Loucy (cell line): ENCODE data around the gene SCAP.
A peak's percentile ranks its signal among the peaks of the same experiment; 100 is the strongest.

Source experiments
- H2AFZ ChIP-seq: fragments of 200-600 bp; sonication (generic); 2 replicates; pipeline ENCODE4 v1.6.0; 2016; ENCODE audit warnings: antibody characterized with exemption, mild to moderate bottlenecking, low read length, moderate library complexity
- H3F3A ChIP-seq: fragments of 200-600 bp; 2 replicates; pipeline ENCODE4 v1.6.0; 2016; ENCODE audit warnings: antibody characterized with exemption, low read depth, mild to moderate bottlenecking
- H3K27me3 ChIP-seq: fragments of 200-600 bp; sonication (generic); 2 replicates; pipeline ENCODE4 v1.6.1; 2014; ENCODE audit warnings: low read length, mild to moderate bottlenecking; ENCODE audit not compliant: insufficient read depth, poor library complexity, severe bottlenecking
- H3K36me3 ChIP-seq: fragments of 200-600 bp; sonication (generic); 2 replicates; pipeline ENCODE4 v1.6.1; 2016; ENCODE audit warnings: low read length; ENCODE audit not compliant: insufficient read depth
- H3K4me1 ChIP-seq: fragments of 200-600 bp; sonication (generic); 2 replicates; pipeline ENCODE4 v1.5.1; 2014; ENCODE audit warnings: low read length, mild to moderate bottlenecking; ENCODE audit not compliant: insufficient read depth, poor library complexity, severe bottlenecking
- H3K4me2 ChIP-seq: fragments of 200-600 bp; sonication (generic); 2 replicates; pipeline ENCODE4 v1.6.0; 2014; ENCODE audit warnings: antibody characterized with exemption, low read length, low read depth, mild to moderate bottlenecking; ENCODE audit not compliant: poor library complexity, severe bottlenecking
- H3K4me3 ChIP-seq: fragments of 200-600 bp; sonication (generic); 2 replicates; pipeline ENCODE4 v1.5.1; 2014; ENCODE audit warnings: low read length, mild to moderate bottlenecking, mixed read lengths; ENCODE audit not compliant: poor library complexity, severe bottlenecking
- H3K79me2 ChIP-seq: fragments of 200-600 bp; sonication (generic); 2 replicates; pipeline ENCODE4 v1.6.1; 2014; ENCODE audit warnings: low read length; ENCODE audit not compliant: insufficient read depth
- H3K9ac ChIP-seq: fragments of 200-600 bp; sonication (generic); 2 replicates; pipeline ENCODE4 v1.6.0; 2014; ENCODE audit warnings: mild to moderate bottlenecking, low read depth, low read length, moderate library complexity; ENCODE audit not compliant: poor library complexity, severe bottlenecking
- H3K9me2 ChIP-seq: fragments of 200-600 bp; sonication (generic); replicated peaks from 2 replicates; pipeline ENCODE4 v1.6.1; 2016; ENCODE audit warnings: low read depth, low read length, mixed read lengths
- H3K9me3 ChIP-seq: fragments of 200-600 bp; sonication (generic); 2 replicates; pipeline ENCODE4 v1.6.1; 2014; ENCODE audit warnings: mild to moderate bottlenecking, antibody characterized with exemption, low read length, low read depth; ENCODE audit not compliant: insufficient read depth
- H4K20me1 ChIP-seq: fragments of 200-600 bp; sonication (generic); 2 replicates; pipeline ENCODE4 v1.6.0; 2014; ENCODE audit warnings: antibody characterized with exemption, low read length, mild to moderate bottlenecking; ENCODE audit not compliant: insufficient read depth, poor library complexity, severe bottlenecking
- EZH2phosphoT487 ChIP-seq: fragments of 200-600 bp; IDR thresholded peaks from 2 replicates; pipeline ENCODE4 v1.6.1; 2018; ENCODE audit warnings: antibody characterized with exemption, mild to moderate bottlenecking, moderate library complexity, borderline replicate concordance
- TF ChIP-seq, protein P1 (sequence below): fragments of 200-600 bp; sonication (generic); conservative IDR thresholded peaks from 2 replicates; pipeline ENCODE4 v1.5.1; 2014; ENCODE audit warnings: mild to moderate bottlenecking, antibody characterized with exemption, low read length

The SCAP gene

DNA sequence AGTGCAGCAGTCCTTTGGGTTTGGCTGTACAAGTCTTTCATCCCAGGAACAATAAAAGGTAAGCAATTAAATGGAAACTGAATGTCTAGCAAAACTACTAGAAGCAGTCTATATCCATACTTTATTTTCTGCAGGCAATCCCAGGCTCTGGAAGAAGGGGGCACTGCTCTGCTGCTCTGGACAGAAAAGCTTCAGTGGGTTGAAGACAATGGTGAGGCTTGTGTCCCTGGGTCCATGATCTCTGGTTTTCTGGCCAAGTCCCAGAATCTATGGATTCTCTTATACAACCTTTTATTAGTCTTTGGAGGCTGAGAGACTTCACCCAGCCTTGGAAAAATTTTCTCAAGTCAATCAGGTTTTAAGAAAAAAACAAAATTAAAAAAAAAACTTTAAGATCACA lies 35.6 kb downstream of the SCAP start:
- no peaks in the 10 kb centered on the region for H3K9me3 ChIP-seq
- no peaks in the 10 kb centered on the region for H3K9me2 ChIP-seq
- H3K4me1 ChIP-seq, result no peaks in the 10 kb centered on the region
- H3K36me3 ChIP-seq, result peaks cover 49% of the 10 kb centered on the region; the same call in 1 of the 2 replicates
- H3K9ac ChIP-seq, result no peak overlapping the region
- no peak overlapping the region for H3K4me3 ChIP-seq
- H4K20me1 ChIP-seq, result no peaks in the 10 kb centered on the region
- H3K27me3 ChIP-seq, result no peaks in the 10 kb centered on the region
- peaks cover 19% of the 10 kb centered on the region; the same call in 1 of the 2 replicates for H3K79me2 ChIP-seq
- TF ChIP-seq, protein P1, sequence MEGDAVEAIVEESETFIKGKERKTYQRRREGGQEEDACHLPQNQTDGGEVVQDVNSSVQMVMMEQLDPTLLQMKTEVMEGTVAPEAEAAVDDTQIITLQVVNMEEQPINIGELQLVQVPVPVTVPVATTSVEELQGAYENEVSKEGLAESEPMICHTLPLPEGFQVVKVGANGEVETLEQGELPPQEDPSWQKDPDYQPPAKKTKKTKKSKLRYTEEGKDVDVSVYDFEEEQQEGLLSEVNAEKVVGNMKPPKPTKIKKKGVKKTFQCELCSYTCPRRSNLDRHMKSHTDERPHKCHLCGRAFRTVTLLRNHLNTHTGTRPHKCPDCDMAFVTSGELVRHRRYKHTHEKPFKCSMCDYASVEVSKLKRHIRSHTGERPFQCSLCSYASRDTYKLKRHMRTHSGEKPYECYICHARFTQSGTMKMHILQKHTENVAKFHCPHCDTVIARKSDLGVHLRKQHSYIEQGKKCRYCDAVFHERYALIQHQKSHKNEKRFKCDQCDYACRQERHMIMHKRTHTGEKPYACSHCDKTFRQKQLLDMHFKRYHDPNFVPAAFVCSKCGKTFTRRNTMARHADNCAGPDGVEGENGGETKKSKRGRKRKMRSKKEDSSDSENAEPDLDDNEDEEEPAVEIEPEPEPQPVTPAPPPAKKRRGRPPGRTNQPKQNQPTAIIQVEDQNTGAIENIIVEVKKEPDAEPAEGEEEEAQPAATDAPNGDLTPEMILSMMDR, result peak; percentile 45
- TF ChIP-seq EZH2phosphoT487, result no peak
- H2AFZ ChIP-seq, result no peak overlapping the region
- no peaks in the 10 kb centered on the region for H3F3A ChIP-seq
- no peak overlapping the region for H3K4me2 ChIP-seq

DNA sequence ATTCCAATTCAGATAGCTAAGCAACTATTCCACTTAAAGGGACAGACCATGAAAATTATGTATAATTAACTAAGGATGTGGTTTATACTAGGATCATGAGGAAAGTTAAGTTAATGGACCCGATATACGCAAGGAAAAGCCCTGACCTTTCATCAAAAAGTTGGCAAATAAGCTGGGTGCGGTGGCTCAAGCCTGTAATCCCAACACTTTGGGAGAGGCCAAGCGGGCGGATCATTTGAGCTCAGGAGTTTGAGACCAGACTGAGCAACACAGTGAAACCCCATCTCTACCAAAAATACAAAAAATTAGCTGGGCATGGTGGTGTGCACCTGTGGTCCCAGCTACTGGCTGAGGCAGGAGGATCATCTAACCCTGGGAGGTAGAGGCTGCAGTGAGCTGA lies 39.6 kb downstream of the SCAP start:
- Histone ChIP-seq H3K9ac (no peak overlapping the region), H3K27me3 (no peaks in the 10 kb centered on the region), H2AFZ (no peak overlapping the region), H3K4me3 (no peak overlapping the region), H3F3A (no peaks in the 10 kb centered on the region), H3K36me3 (peaks cover 70% of the 10 kb centered on the region), H4K20me1 (no peaks in the 10 kb centered on the region), H3K79me2 (no peaks in the 10 kb centered on the region), H3K9me3 (no peaks in the 10 kb centered on the region), H3K4me1 (no peaks in the 10 kb centered on the region), H3K4me2 (no peak overlapping the region), H3K9me2 (no peaks in the 10 kb centered on the region)
- TF ChIP-seq, protein P1, result no peak
- no peak for TF ChIP-seq EZH2phosphoT487

DNA sequence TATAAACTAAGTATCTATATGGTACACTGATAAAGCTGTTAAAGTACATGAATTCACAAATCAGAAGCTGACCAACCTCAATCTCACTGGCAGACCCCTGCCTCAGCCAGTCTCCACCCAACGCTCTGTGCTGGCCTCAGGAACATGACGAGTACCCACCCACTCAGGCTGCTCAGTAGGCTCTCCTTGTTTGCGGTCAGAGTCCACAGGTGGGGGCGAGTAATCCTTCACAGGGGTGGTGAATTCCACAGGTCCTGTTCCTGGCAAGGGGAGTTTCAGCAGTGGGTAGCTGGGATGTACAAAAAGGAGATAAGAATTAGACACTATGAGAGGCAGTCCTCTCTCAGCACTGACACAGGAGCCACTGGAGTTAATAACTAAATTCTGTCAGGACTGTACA lies 40.9 kb downstream of the SCAP start:
- H3K36me3 ChIP-seq, result peaks cover 70% of the 10 kb centered on the region
- TF ChIP-seq, protein P1, result no peak
- H2AFZ ChIP-seq, result no peak overlapping the region
- no peaks in the 10 kb centered on the region for H3K79me2 ChIP-seq
- H3K9me3 ChIP-seq, result no peaks in the 10 kb centered on the region
- no peak overlapping the region for H3K4me2 ChIP-seq
- H3K9me2 ChIP-seq, result no peaks in the 10 kb centered on the region
- H3K27me3 ChIP-seq, result no peaks in the 10 kb centered on the region
- H3K9ac ChIP-seq, result no peak overlapping the region
- no peaks in the 10 kb centered on the region for H4K20me1 ChIP-seq
- H3F3A ChIP-seq, result no peaks in the 10 kb centered on the region
- H3K4me3 ChIP-seq, result no peak overlapping the region
- no peaks in the 10 kb centered on the region for H3K4me1 ChIP-seq
